Kidney epithelial cell (primary cell): ENCODE results near the gene SEC63. TPM values are rescaled to one million over a fixed set of nuclear protein-coding genes. Genes with fewer than 3 reads are reported as not detected.
A peak's percentile ranks its signal among the peaks of the same experiment; 100 is the strongest.
"Not testable (repeated sequence)": the region's sequence is repeated elsewhere in the genome, so short reads cannot be mapped to it uniquely, and the experiment has no call there.

Experiments
- DNase-seq: peaks from one replicate; pipeline ENCODE4 v3.0.0-alpha.2; 2010; ENCODE audit warnings: low read depth
- H3K27me3 ChIP-seq: 2 replicates; pipeline ENCODE4 v1.6.0; 2011; ENCODE audit warnings: low read length; ENCODE audit not compliant: control insufficient read depth, insufficient read depth
- H3K36me3 ChIP-seq: 2 replicates; pipeline ENCODE4 v1.5.1; 2011; ENCODE audit warnings: low read length; ENCODE audit not compliant: control insufficient read depth, insufficient read depth
- H3K4me3 ChIP-seq: 2 replicates; pipeline ENCODE4 v1.5.1; 2011; ENCODE audit warnings: low read depth, mild to moderate bottlenecking, control low read depth, low read length
- total RNA-seq: library from RNA; depleted of rRNA; stranded (reverse); fragments of >200 nt; gene quantifications from 2 replicates; pipeline ENCODE4 v1.2.3, GENCODE V29; 2015
- TF ChIP-seq, protein P1 (sequence below): IDR thresholded peaks from 2 replicates; pipeline ENCODE4 v1.5.1; 2011; ENCODE audit warnings: mild to moderate bottlenecking, moderate library complexity, low read length, control low read depth, inconsistent platforms; ENCODE audit not compliant: insufficient read depth, poor library complexity, severe bottlenecking

The SEC63 gene
- total RNA-seq, 1 donor from 2014 or later: 25.1 TPM

DNA sequence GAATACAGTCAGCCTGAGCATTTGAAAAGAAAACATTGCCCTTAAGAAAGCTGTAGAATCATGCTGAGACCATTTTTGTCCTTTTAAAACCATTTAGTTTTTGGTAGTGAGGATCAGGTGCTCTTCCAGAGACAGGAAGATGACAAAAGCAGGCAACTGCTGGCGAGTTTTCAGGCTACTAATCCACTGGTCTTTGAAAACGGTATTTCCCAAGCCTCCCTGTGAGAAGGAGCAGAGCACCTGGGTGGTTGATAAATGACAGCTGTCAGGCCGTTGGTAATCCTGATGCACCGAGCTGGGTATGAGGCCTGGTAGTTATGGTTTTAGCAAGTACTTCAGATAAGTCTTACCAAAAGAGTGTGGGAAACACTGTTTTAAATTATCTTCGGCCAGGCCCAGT, 10.1 kb upstream of the SEC63 start:
- Histone ChIP-seq H3K27me3 (no peaks in the 10 kb centered on the region), H3K4me3 (no peak overlapping the region), H3K36me3 (no peaks in the 10 kb centered on the region)
- TF ChIP-seq, protein P1, sequence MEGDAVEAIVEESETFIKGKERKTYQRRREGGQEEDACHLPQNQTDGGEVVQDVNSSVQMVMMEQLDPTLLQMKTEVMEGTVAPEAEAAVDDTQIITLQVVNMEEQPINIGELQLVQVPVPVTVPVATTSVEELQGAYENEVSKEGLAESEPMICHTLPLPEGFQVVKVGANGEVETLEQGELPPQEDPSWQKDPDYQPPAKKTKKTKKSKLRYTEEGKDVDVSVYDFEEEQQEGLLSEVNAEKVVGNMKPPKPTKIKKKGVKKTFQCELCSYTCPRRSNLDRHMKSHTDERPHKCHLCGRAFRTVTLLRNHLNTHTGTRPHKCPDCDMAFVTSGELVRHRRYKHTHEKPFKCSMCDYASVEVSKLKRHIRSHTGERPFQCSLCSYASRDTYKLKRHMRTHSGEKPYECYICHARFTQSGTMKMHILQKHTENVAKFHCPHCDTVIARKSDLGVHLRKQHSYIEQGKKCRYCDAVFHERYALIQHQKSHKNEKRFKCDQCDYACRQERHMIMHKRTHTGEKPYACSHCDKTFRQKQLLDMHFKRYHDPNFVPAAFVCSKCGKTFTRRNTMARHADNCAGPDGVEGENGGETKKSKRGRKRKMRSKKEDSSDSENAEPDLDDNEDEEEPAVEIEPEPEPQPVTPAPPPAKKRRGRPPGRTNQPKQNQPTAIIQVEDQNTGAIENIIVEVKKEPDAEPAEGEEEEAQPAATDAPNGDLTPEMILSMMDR: no peak
- no peak for DNase-seq

DNA sequence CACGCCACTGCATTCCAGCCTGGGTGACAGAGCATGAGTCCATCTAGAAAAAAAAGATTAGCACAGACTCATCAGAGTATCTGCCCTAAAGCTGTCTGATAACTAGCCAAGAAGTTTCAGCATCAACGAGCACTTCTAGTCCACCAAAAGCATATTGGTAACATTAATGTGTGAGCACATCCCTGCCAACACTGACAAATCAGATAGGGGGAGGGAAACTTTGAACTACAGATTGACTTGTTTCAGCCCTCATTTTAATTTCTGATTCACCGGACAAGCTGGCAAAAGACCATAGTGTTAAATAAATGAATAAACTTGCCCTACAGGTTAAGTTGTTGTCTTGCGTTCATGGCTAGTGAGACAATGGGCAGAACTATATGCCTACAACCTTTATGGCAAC, 7.7 kb upstream of the SEC63 start:
- Histone ChIP-seq H3K4me3 (no peak overlapping the region), H3K36me3 (no peaks in the 10 kb centered on the region), H3K27me3 (no peaks in the 10 kb centered on the region)
- TF ChIP-seq, protein P1: no peak
- no peak for DNase-seq

DNA sequence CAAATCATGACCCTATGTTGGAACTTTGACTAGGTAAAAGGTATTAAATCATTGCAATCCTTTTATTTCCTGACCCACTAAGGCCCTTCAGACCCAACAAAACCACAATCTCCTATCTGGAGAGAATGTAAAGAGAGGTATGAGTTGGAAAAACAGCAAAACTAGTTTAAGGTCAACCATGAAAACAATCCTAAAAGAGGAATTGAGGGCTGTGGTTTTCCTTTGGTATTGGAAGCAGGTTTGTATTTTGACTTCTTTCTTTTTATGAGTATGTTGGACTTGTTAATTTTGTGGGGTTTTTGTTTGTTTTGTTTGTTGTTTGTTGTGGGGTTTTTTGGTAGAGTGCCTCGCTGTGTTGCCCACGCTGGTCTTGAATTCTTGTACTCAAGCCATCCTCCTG, 4.7 kb upstream of the SEC63 start:
- Histone ChIP-seq H3K4me3 (no peak overlapping the region), H3K36me3 (no peaks in the 10 kb centered on the region), H3K27me3 (no peaks in the 10 kb centered on the region)
- DNase-seq: no peak
- TF ChIP-seq, protein P1: no peak

DNA sequence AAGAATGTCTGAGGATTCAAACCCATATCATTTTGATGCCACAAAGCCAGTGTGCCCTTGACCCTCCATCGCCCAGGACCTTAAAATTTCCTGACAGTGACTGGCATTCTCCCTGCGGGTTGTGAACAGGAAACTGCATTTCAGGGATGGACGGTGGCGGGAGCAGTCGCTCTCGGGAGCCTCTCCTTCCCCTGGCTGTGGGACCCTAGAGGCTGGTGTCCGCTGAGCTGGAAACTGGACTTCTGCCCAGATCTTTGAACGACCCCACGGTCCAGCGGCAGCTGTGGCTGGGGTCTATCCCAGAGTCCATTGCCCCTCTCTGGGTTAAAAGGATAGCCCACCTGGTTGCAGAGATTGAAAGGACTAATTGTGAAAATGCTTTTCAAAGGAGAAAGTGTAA, 1.4 kb upstream of the SEC63 start:
- no peak overlapping the region for H3K4me3 ChIP-seq
- no peak for DNase-seq
- H3K27me3 ChIP-seq: no peaks in the 10 kb centered on the region
- no peaks in the 10 kb centered on the region for H3K36me3 ChIP-seq
- TF ChIP-seq, protein P1: no peak

DNA sequence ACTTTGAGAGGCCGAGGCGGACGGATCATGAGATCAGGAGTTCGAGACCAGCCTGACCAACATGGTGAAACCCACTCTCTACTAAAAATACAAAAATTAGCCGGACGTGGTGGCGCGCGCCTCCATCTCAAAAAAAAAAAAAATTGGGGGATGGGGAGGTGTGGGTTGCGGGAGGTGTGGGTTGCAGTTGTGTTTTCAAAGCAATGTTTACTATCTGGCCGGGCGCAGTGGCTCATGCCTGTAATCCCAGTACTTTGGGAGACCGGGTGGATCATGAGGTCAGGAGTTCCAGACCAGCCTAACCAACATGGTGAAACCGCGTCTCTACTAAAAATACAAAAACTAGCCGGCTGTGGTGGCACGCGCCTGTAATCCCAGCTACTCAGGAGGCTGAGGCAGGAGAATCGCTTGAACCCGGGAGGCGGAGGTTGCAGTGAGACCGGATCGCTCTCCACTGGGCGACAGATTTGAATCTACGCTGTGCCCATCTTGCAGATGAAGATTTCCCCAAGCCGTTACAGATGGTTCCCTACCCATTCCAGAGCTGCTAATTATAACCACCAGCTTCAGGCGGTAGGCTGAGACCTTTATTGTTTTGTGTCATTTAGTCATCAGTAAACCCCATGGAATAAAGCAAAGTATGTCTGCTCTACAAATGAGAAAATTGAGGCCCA, 818 bp upstream of the SEC63 start:
- H3K27me3 ChIP-seq, DNase-seq, H3K36me3 ChIP-seq: not testable (repeated sequence)
- peak overlapping the region; percentile 98 for H3K4me3 ChIP-seq

DNA sequence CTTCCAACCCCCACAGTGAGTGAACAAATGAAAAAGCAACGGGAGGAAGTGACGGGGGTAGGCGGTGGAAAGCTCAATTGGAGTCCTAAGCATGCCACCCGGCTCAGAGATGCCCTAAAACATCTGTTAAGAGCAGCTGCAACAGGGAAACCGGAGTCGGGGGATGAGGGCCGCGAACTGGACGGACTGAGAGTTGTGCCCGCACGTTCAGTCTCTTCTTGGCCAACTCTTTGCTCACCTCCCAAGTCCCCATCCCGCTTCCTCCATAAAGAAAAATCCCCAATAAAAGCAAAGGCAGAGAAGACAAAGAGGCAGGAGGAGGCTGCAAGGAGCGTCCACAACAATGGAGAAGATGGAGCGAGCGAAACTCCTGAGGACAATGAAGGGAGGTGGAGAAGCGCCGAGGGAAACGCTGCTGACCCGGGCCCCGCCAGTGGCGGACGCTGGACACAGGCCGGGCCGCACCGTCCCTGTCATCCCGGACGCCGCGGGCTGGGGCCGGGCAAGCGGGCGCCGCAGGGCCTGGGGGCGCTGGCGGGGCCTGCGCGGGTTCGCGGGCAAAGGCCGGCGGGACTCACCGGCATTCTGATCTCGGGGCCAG, 600 bp downstream of the SEC63 start:
- Histone ChIP-seq H3K36me3 (no peaks in the 10 kb centered on the region), H3K27me3 (no peaks in the 10 kb centered on the region), H3K4me3 (peak overlapping the region; percentile 98)
- no peak for DNase-seq
- TF ChIP-seq, protein P1: no peak
